Iris pigment epithelial cell (primary cell): ENCODE measurements around the gene CAP2.
A peak's percentile ranks its signal among the peaks of the same experiment; 100 is the strongest.

Source experiments
- DNase-seq: peaks from one replicate; pipeline ENCODE4 v3.0.0-alpha.2; 2011; ENCODE audit warnings: low read depth

The CAP2 gene, protein sequence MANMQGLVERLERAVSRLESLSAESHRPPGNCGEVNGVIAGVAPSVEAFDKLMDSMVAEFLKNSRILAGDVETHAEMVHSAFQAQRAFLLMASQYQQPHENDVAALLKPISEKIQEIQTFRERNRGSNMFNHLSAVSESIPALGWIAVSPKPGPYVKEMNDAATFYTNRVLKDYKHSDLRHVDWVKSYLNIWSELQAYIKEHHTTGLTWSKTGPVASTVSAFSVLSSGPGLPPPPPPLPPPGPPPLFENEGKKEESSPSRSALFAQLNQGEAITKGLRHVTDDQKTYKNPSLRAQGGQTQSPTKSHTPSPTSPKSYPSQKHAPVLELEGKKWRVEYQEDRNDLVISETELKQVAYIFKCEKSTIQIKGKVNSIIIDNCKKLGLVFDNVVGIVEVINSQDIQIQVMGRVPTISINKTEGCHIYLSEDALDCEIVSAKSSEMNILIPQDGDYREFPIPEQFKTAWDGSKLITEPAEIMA

DNA sequence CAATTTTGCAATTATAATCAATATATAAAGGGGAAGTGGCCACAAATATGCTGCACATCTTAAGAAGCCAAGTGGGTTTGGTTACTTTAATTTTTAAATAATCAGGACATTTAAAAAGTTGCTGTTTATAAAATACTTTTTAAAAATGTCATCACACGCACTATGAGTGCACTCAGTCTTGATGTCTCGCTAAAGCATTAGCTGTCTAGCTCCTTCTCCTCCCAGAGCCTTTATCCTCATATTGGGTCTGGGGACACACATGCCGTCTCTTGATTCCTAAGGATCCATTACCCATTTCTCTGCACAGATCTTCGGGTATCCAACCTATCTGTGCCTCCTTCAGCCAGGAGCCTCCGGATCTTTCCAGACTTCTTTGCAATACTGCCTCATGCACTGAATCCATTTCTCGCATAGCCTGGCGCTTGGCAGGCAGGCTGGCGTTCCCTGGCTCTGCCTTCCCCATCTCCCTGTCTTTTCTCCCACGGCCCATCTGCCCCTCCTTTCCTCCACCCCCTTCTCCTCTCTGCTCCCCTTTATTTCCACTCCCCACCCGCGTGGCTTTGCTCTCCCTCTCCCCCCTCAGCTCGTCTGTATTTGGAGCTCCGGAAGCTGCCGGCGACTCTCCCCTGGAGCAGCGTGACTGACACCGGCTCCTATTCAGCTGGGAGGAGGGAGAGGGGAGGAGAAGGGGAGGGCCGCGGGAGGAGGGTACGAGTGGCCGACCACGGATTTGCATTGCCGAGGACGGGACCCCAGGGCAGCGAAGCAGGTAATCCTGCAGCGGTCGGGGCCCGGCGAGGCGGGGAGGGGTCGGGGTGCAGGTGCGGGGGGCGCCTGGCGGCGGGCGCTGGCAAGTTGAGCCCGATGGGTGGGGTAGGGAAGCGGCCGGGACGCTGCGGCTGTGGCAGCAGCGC lies at the start of gene CAP2:
CAP2 (plus strand) TSS at position 618 of the 914 bp plus-strand sequence. CDS start 27,961 bp downstream, outside the sequence.
- DNase-seq: peak; percentile 51

DNA sequence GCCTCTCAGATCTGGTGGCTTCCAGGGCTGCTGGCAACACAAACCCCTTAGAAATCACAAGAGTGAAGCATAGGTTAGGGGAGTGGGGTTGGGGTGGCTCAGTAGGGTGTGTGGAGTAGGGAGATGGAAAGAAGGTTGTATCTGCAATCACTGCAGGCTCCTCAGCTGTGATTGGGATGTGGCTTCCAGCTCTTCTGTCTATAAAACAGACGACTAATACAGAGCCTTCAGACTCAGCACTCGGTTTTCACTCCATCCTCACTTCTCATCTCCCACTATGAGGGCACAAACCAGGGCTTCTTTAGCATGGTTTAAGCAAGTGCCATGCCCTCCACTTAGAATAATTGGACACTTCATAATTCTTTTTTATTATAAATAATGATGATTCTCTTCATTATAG lies 46.4 kb upstream of the CAP2 start:
- peak; percentile 11 for DNase-seq

DNA sequence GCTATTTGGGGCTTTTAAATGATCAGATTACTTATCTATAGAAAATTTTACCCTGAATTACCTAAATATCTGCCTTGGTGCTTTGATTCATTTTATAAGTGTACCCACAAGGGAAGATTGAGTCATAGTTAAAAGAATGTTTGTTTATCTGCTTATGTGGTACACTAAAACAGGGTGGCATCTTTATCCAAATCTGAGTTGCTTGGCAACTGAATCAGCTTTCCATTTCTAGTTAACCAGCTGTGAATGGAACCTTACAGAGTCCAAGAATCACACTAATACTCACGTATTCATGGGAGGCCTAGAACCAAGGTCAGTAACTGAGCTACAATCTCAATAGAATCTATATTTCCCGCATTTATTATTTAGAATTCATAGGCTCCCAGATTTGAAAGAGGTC lies 44.0 kb upstream of the CAP2 start:
- no peak for DNase-seq

DNA sequence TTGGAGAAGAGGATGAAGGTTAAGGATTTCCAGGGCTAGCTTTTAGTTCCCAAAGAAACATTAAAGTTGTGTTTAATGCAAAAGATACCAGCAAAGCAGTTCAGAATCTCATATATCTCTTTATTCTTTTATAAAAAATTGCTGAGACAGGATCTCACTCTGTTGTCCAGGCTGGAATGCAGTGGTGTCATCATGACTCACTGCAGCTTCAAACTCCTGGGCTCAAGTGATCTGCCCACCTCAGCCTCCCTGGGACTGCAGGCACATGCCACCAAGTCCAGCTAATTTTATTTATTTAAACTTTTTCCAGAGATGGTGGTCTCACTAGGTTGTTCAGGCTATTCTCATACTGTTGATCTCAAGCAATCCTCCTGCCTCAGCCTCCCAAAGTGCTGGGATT lies 41.1 kb upstream of the CAP2 start:
- peak; percentile 13 for DNase-seq

DNA sequence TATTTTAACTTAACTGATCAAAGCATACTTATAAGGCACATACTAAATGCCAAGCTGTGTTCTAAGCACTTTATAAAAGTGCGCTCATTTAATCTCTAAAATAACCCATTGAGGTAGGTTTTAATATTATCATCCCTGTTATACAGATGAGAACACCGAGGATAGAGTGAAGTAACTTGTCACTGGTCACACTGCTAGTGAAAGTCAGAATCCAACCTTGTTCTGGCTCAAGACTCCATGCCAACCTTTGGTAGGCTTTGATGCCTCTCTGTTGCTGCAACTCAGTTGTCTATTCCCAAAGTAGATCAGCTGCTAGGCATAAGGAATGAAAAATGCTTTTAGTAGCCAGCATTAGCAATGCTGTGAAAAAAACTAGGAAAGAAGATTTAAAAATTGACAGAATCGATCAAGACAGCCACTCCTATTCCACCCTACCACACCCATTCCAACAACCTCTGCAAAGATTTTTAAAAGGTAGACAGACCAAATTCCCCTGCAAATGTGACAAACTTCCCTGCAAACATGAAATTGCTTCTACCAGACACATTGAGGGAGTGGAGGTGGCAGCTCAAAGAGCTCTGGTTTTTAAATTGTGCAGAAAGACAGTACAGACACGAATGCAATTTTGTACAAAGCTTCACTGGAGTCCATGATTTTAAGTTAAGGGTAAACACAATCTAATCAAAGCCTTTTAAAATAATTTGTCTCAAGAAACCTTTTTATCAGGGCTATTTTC lies 39.8 kb upstream of the CAP2 start:
- no peak for DNase-seq

DNA sequence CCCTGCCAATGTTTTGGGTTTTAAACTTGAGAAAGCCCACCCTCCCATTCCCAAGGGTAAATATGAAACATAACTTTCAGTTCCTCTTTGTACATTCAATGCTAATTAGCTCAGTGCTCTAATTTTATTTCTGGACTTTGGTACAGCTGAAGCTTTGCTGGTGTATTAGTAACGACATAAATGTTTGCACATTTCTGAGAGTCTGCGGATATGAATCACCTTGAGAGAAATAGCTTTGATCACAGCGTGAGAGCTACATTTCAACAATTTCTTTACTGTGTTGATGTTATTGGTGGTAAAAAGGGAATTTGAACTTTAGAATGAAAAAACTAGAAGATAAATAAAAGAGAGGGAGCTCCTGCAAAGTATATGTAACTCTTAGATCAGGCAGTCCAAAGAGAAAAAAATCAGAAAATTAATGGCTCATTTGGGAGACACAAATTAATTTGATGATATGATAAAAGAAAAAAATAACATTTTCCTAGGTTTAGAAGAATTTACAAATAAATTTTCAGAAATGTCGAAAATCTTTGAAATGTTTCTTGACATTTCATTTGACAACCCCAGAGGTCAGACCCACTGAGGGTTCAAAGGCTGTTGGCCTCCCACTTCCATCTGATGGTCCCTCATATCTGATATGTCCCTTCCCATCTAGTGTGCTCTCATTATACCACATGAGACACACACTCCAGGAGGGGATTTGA lies 38.5 kb upstream of the CAP2 start:
- peak; percentile 74 for DNase-seq

DNA sequence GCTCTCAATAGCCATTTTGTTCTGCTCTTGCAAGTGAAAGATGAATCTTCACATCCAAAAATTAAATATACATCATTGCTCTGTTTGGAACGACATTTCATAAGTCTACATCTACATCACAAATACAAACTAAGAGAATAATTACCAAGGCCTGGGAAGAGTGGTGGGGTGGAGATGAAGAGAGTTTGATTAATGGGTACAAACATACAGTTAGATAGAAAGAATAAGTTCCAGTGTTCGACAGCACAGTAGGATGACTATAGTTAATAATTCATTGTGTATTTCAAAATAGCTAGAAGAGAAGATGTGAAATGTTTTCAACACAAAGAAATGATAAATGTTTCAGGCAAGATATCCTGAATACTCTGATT lies 38.0 kb upstream of the CAP2 start:
- DNase-seq: no peak

DNA sequence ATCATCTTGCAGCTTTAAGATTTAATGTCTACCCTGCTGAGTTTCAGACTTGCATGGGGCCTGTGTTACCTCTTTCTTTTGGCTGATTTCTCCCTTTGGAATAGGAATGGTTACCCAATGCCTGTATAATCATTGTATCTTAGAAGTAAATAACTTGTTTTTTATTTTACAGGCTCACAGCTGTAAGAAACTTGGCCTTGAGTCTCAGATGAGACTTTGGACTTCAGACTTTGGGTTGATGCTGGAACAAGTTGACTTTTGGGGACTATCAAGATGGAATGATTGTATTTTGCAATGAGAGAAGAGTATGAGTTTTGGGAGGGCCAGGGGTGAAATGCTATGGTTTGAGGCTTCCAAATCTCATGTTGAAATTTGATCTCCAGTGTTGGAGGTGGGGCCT lies 34.9 kb upstream of the CAP2 start:
- DNase-seq: no peak

DNA sequence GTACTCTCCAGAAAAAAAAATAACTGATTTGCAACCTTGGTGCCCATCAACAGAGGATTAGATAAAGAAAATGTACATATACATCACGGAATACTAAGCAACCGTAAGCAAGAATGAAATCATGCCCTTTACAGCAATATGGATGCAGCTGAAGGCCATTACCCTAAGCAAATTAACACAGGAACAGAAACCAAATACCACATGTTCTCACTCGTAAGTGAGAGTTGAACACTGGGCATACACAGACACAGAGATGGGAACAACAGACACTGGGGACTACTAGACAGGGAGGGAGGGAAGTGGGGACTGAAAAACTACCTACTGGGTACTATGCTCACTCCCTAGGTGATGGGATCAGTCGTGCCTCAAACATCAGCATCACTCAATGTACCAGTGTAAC lies 32.8 kb upstream of the CAP2 start:
- no peak for DNase-seq

DNA sequence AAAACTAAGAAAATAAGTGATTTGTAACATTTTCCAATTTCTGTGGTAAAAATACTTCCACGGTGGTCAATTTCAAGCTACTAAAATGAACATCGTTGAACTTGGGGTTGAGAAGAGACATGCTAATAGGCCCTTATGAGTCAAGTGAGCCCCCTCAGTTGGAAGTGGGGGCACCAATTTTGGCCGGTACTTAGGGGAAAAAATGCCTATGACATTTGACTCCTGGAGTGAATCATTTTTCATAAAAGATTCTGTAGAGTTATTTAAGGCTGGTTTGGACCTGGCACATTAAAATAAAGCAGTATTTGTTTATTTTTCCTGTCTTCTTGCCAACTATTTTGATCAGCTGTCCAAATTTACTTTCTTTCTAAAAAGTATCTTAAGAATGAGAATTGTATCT lies 32.4 kb upstream of the CAP2 start:
- peak; percentile 24 for DNase-seq

DNA sequence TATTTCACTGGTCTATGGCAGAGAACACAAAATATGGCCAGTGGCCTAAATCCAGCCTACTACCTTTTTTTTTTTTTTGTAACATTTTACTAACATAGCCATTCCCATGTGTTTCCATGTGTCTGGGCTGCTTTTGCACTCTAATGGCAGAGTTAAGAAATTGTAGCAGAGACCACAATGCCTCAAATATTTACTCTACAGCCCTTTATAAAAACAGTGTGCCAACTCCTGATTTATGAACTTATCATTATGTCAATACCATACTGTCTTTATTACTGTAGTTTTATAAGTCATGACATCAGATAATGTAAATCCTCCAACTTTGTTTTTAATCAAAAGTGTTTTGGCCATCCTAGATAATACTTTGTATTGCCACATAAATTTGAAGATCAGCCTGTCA lies 27.4 kb upstream of the CAP2 start:
- DNase-seq: no peak

DNA sequence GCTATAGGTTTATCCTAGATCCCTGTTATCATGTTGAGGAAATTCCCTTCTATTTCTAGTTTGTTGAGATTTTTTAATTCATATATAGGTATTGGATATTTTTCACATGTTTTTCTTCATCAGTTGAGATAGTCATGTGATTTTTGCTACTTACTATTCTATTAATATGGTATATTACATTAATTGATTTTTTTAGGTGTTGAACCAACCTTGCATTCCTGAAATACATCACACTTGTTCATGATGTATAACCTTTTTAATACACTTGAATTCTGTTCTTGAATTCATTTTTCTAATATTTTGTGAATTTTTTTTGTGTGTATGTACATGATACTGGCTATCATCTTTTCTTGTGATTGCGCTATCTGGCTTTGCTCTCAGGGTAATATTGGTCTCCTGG lies 25.5 kb upstream of the CAP2 start:
- DNase-seq: no peak

DNA sequence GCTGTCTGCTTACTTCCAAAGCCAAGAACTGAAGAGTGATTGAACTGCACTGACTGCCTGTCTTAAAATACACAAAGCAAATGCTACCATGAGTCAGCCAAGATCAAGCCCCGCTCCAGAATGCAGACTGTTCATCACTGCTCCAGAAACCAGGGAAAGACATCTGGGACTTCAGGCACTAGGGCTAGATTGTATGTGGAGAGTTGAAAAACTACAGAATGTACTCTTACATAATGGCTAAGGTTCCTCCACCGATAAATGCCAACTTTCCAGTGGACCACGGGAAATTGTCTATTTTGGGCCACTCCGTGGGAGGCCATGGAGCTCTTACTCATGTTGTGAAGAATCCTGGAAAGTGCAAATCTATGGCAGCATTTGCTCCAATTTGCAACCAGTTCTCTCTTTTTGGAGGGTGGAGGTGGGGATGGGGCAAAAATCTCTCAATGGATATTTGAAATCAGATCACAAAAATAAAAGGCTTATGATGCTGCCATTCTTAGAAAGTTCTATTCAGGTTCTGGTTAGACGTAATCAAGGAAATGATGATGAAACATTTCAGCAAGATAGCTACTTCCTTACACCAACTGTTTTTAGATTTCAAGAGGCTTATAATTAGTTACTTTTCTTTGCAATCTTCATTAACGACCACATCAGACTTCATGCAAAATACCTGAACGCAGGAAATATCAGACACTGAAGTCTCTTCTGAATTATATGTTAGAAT lies 11.8 kb upstream of the CAP2 start:
- peak; percentile 37 for DNase-seq

DNA sequence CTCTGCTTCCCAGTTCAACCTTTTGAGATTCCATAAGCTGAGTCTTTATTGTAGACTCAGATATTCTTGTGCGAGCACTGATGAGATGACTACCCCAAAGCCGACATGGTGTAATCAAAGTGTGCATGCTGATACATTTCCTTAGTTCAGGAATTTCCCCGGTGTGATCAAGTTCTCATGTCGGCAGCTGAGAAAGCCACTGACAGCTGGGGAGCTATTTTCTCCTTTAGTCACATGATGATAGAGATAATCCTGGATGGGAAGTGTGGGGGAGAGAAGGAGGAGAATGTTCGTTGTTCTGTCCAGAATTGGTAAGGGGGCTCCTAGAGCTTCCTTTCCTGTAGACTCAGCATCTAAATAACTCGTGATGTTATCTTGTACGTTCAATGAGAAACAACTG lies 7.7 kb upstream of the CAP2 start:
- peak; percentile 45 for DNase-seq

DNA sequence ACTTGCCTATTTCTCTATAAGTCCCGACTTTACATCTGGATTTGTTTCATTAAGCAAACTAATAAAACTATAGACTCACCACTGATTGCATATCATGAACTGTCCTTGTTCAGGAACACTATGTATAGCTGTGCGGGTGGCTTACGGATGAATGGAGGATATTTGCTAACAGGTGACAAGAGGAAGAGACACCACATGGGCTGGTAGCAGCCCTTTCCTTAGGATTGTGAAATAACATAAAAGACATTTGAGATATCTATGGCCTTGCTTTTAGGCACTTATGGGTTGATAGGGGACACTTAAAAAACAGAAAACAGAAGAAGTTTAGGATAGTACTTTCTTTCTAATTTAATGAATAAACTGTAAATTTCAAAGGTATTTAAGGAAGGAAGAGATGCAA lies 5.0 kb upstream of the CAP2 start:
- DNase-seq: no peak

DNA sequence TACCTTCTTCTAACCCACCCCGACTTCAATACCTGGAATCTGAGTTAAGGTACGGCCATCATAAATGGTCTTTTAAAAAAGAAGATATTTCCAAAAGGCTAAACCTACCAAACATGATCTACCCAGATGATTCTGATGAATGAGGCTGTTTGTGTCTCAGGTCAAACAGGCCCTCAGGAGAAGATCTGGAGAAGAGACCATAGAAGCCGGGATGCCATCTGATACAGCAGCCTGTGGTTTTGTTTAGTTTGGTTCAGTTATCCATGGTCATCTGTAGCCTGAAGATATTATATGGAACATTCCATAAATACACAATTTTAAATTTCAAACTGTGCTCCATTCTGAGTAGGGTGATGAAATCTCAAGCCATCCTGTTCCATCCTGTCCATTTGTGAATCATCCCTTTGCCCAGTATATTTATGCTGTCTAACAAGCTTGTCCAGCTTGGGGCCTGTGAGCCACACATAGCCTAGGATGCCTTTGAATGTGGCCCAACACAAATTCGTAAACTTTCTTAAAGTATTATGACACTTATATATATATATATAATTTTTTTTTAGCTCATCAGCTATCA lies 4.0 kb upstream of the CAP2 start:
- peak; percentile 52 for DNase-seq

DNA sequence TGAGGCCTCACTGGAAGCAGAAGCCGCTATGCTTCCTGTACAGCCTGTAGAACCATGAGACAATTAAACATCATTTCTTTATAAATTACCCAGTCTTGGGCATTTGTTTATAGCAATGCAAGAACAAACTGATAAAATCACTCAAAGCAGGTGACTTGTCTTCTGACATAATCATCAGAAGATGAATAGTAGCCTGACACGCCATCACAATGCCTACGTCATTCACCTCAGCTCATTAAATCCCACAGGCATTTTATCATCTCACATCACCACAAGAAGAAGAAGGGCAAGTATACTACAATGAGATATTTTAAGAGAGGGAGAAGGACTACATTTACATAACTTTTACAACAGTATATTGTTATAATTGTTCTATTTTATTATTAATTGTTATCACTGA lies 3.1 kb upstream of the CAP2 start:
- DNase-seq: no peak

DNA sequence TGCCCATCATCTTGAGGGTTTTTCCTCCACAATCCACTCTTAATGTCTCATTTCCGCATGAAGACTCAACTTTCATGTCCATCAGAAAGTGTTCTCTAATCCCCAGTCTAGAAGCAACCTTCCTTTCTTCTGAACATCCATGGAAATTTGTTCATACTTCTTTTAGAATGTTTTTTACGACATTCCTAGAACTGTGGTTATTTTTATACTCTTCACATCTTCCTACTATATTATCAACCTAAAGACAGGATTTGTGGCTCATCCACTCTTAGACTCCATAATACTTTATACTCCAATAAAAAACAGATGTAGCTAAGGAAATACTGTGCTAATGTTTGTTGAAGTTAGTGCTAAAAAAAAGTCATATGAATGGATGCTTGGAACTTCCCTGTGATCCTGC lies 1.4 kb upstream of the CAP2 start:
- no peak for DNase-seq

DNA sequence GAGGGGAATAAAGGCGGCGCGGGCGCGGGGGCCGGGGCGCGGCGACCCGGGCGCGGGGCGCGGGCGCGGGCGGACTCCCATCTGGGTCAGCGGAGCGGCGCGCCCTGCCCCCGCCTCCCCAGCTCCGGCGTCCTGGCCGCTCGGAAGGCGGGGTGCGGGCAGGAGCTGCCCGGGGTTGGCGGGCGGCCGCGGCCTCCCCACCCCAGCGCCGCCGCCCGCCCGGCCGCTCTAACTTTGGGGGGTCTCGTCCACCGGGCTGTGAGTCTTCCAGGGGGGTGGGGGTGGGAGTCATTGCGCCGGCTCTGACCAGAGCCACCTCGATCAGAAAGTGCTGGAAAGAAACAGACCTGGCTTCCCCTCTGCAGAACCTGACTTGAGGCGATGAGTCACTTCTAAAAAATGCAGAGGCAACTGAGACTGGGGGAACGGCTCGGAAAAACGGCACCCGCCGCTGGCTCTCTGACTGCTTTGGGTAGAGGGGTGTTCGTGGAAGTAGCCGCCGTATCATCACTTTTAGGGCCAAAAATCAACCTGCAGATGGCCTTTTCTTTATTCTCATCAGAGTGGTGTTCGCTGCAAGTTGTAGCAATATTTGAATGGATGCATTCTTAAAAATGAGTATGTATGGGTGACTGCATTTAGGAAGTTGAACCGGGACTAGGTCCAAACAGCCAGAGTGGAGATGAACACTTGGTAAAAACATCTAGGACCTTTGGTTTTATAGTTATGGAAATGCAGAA lies 667 bp downstream of the CAP2 start:
- peak; percentile 69 for DNase-seq

DNA sequence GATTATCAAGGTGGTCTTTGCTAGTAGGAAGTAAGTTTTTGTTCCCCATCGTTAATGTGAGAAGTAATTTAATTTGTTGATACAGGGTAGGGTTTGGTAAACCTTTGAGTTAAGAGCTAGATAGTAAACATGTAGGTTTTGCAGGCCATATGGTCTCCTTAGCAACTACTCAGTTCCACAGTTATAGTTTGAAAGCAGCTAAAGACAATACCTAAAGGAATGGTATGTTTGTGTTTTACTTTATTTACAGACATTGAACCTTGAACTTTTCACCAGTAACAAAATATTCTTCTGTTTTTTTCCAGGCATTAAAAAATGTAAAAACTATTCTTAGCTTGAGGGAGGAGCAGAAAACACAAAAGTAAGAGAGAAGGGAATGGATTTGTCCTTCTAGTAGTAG lies 1.7 kb downstream of the CAP2 start:
- DNase-seq: no peak
